GM19372 (cell line): Measurements from ENCODE around the gene TPPP2.

ENCODE experiments used
- ATAC-seq: cut with Tn5 transposase; IDR thresholded peaks from one replicate; pipeline ENCODE4 v1.9.1; 2021; ENCODE audit warnings: mild to moderate bottlenecking, low read depth, moderate library complexity; ENCODE audit not compliant: unreplicated experiment

Gene TPPP2

GRCh38 chr14:21073921-21074320, 43.9 kb downstream of the TPPP2 start:
- ATAC-seq = no peak

- no peak for ATAC-seq
Observed at GRCh38 chr14:21074398-21075272, 44.6 kb downstream of the TPPP2 start.

DNA sequence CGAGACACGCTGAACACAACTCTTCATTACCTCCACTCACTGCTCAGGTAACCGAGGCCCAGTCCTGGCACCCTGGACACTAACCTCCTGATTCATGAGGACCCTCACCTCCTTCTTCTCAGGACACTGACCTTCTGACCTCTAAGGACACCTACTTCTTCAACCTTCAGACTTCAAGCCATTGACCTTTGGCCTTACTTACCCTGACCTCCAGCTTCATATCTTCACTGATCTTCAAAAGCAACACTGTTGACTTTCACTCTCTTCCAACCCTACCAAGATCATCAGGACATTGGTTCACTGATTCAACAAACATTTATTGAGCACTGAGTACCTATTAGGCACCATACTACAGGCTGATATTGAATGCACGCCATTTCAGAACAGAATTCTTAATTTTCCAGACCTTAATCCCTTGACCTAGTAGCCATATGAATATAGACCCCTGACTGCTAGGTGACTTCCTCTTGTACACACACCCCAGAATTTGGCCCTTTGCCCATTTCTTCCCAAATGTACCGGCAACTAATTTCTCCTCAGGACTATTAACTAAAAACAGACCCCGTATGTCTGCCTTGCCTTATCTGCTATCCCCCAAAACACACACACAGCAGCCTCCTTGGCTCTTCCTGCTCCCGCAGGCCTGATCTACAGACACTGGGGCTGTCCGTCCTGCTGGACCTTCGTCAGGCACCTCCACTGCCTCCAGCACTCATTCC, 45.9 kb downstream of the TPPP2 start:
- ATAC-seq = no peak

- no peak for ATAC-seq
Observed at GRCh38 chr14:21077672-21078071, 47.7 kb downstream of the TPPP2 start.

DNA sequence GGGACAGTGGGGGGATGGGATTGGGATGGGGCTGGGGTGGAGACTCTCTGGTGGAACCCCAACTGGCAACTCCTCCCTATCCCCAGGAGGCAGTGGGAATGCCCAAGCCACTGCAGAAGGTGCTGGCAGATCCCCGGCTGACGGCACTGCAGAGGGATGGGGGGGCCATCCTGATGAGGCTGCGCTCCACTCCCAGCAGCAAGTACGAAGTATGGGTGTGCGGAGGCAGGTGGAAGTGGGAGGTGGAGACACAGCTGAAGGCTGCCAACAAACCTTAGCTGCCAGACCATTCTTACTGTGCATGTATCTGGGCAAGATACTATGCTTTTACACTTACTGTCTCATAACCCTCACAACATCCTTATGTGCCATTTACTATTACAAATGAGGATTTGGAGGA, 48.3 kb downstream of the TPPP2 start:
- no peak for ATAC-seq

- no peak for ATAC-seq
Observed at GRCh38 chr14:21078726-21079125, 48.7 kb downstream of the TPPP2 start.

- no peak for ATAC-seq
Observed at GRCh38 chr14:21081521-21082142, 51.6 kb downstream of the TPPP2 start.
